ENCODE data around the gene SRGAP1.

The SRGAP1 gene

DNA sequence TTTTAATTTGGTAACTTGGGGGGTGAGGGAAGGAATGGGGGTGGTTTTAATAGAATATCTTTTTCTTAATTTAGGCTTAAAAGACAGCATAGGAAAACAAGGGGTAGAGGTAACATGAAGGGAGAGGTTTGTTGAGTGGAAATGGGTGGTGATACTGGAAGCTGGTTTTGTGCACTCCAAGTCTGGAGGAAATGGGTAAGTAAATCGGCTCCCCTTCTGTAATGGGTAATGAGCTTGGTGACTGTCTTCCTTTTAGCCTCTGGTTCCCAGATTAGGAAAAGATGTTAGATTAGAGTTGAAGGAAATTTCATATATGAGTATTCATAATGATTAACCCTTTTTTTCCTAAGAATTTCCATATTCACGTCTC lies 122.1 kb downstream of the SRGAP1 start:
- TF ChIP-seq CTCF (IDR thresholded peaks at IDR 0.05; ENCODE audit: insufficient read depth, low read depth, low read length, missing control alignments) = no peak
- DNase-seq (ENCODE audit: low read depth) = no peak
- H3K4me3 ChIP-seq (ENCODE audit: low read depth, low read length) = no peak overlapping the region

GRCh38 chr12:63967358-63968145 lies 123.1 kb downstream of the SRGAP1 start:
- H3K4me3 ChIP-seq (ENCODE audit: low read depth, low read length) = no peak overlapping the region
- TF ChIP-seq CTCF (IDR thresholded peaks at IDR 0.05; ENCODE audit: insufficient read depth, low read depth, low read length, missing control alignments) = no peak
- no peak for DNase-seq (ENCODE audit: low read depth)

- no peak for TF ChIP-seq CTCF (IDR thresholded peaks at IDR 0.05; ENCODE audit: insufficient read depth, low read depth, low read length, missing control alignments)
- DNase-seq (ENCODE audit: low read depth) = no peak
- no peak overlapping the region for H3K4me3 ChIP-seq (ENCODE audit: low read depth, low read length)
Observed at GRCh38 chr12:63968673-63969072, 124.2 kb downstream of the SRGAP1 start.

- no peak for TF ChIP-seq CTCF (IDR thresholded peaks at IDR 0.05; ENCODE audit: insufficient read depth, low read depth, low read length, missing control alignments)
- no peak overlapping the region for H3K4me3 ChIP-seq (ENCODE audit: low read depth, low read length)
- no peak for DNase-seq (ENCODE audit: low read depth)
Observed at GRCh38 chr12:63976902-63977395, 132.4 kb downstream of the SRGAP1 start.

- DNase-seq (ENCODE audit: low read depth) = no peak
- TF ChIP-seq CTCF (IDR thresholded peaks at IDR 0.05; ENCODE audit: insufficient read depth, low read depth, low read length, missing control alignments) = no peak
- H3K4me3 ChIP-seq (ENCODE audit: low read depth, low read length) = no peak overlapping the region
Observed at GRCh38 chr12:63977441-63977840, 132.9 kb downstream of the SRGAP1 start.

DNA sequence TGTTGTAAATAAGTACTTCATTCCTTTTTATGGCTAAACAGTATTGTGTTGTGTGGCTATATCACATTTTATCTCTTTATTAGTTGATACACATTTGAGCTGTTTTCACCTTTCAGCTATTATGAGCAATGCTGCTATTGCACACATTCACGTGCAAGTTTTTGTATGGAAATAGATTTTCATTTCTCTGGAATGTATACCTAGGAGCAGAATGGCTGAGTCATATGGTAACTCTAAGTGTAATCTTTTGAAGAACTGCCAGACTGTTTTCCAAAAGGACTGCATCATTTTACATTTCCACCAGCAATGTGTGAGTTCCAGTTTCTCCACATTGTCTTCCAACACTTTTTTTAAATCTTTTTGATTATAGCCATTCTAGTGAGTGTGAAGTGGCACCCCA lies 134.0 kb downstream of the SRGAP1 start:
- no peak for DNase-seq (ENCODE audit: low read depth)
- no peak overlapping the region for H3K4me3 ChIP-seq (ENCODE audit: low read depth, low read length)
- TF ChIP-seq CTCF (IDR thresholded peaks at IDR 0.05; ENCODE audit: insufficient read depth, low read depth, low read length, missing control alignments) = no peak

- H3K4me3 ChIP-seq (ENCODE audit: low read depth, low read length) = no peak overlapping the region
- DNase-seq (ENCODE audit: low read depth) = no peak
- no peak for TF ChIP-seq CTCF (IDR thresholded peaks at IDR 0.05; ENCODE audit: insufficient read depth, low read depth, low read length, missing control alignments)
Observed at GRCh38 chr12:63980211-63980610, 135.7 kb downstream of the SRGAP1 start.
